IMR-90 (cell line): ENCODE measurements around the gene KLHDC10. TPM values are rescaled to one million over a fixed set of nuclear protein-coding genes. Genes with fewer than 3 reads are reported as not detected.

Source experiments
- ATAC-seq: fragments of 200-7000 bp; cut with Tn5 transposase; 2 replicates; pipeline ENCODE4 v1.9.1; 2020; ENCODE audit warnings: low read depth, mild to moderate bottlenecking, moderate library complexity
- BruUV-seq: library from RNA; stranded (reverse); fragments of 400-500 nt; replicated peaks from 2 replicates; lab custom pipeline; 2021; lab: Mats Ljungman, UMichigan
- CTCF ChIA-PET: fragments of 300-600 bp; formaldehyde crosslinking; extraction: SDS; loops from one replicate; lab custom pipeline; 2021; ENCODE audit warnings: antibody characterized with exemption; lab: Yijun Ruan, JAX
- POLR2A ChIA-PET: fragments of 300-600 bp; sonication (Branson Sonifier 250); formaldehyde crosslinking; loops from one replicate; lab custom pipeline; 2022; ENCODE audit warnings: antibody characterized with exemption; ENCODE audit not compliant: unreplicated experiment; lab: Charles Lee
- DNase-seq: peaks from one replicate; pipeline ENCODE4 v3.0.0; 2013
- H2AFZ ChIP-seq: replicated peaks from 2 replicates; pipeline ENCODE3; 2013; ENCODE audit warnings: low read length, mild to moderate bottlenecking; ENCODE audit not compliant: poor library complexity
- H2AK5ac ChIP-seq: 2 replicates; pipeline ENCODE4 v1.6.1; 2013; ENCODE audit warnings: low read depth, low read length, inconsistent platforms
- H2AK9ac ChIP-seq: replicated peaks from 2 replicates; pipeline ENCODE3; 2013; ENCODE audit warnings: mild to moderate bottlenecking, low read depth, low read length, moderate library complexity; ENCODE audit not compliant: poor library complexity
- H2BK120ac ChIP-seq: 2 replicates; pipeline ENCODE4 v1.6.1; 2013; ENCODE audit warnings: low read depth, low read length, inconsistent platforms
- H2BK15ac ChIP-seq: 3 replicates; pipeline ENCODE4 v1.6.1; 2013; ENCODE audit warnings: low read depth, low read length, inconsistent platforms
- H2BK20ac ChIP-seq: 2 replicates; pipeline ENCODE4 v1.6.1; 2013; ENCODE audit warnings: low read depth, mild to moderate bottlenecking, inconsistent platforms, low read length, moderate library complexity
- H2BK5ac ChIP-seq: 2 replicates; pipeline ENCODE4 v1.6.1; 2013; ENCODE audit warnings: mild to moderate bottlenecking, low read depth, low read length, inconsistent platforms; ENCODE audit not compliant: poor library complexity, severe bottlenecking
- H3K14ac ChIP-seq: replicated peaks from 2 replicates; pipeline ENCODE4 v1.6.1; 2013; ENCODE audit warnings: low read depth, low read length, inconsistent platforms
- H3K18ac ChIP-seq: 2 replicates; pipeline ENCODE4 v1.6.1; 2013; ENCODE audit warnings: low read depth, low read length, control low read depth
- H3K23ac ChIP-seq: 2 replicates; pipeline ENCODE4 v1.6.1; 2013; ENCODE audit warnings: low read depth, low read length, inconsistent platforms
- H3K27ac ChIP-seq: 2 replicates; pipeline ENCODE4 v1.5.1; 2013; ENCODE audit warnings: mild to moderate bottlenecking, control low read depth, low read length; ENCODE audit not compliant: insufficient read depth
- H3K27me3 ChIP-seq: 2 replicates; pipeline ENCODE4 v1.6.1; 2013; ENCODE audit warnings: low read length; ENCODE audit not compliant: control insufficient read depth, insufficient read depth
- H3K36me3 ChIP-seq: 2 replicates; pipeline ENCODE4 v1.6.1; 2013; ENCODE audit warnings: low read length, mixed read lengths; ENCODE audit not compliant: control insufficient read depth, insufficient read depth
- H3K4ac ChIP-seq: 2 replicates; pipeline ENCODE4 v1.6.1; 2013; ENCODE audit warnings: low read depth, low read length, inconsistent platforms
- H3K4me1 ChIP-seq: 2 replicates; pipeline ENCODE4 v1.6.1; 2013; ENCODE audit warnings: low read length, mixed read lengths; ENCODE audit not compliant: control insufficient read depth, insufficient read depth
- H3K4me2 ChIP-seq: 2 replicates; pipeline ENCODE4 v1.6.1; 2013; ENCODE audit warnings: low read depth, mild to moderate bottlenecking, control low read depth, low read length, moderate library complexity
- H3K4me3 ChIP-seq: 2 replicates; pipeline ENCODE4 v1.5.1; 2013; ENCODE audit warnings: low read depth, mild to moderate bottlenecking, control low read depth, low read length, moderate library complexity; ENCODE audit not compliant: insufficient read depth
- H3K56ac ChIP-seq: 2 replicates; pipeline ENCODE4 v1.6.1; 2013; ENCODE audit warnings: low read length, inconsistent platforms; ENCODE audit not compliant: insufficient read depth; ENCODE audit errors: extremely low read depth
- H3K79me1 ChIP-seq, 2 experiments: 2 replicates each; pipeline ENCODE4 v1.6.1; 2013; ENCODE audit warnings: low read length in 2 of 2, inconsistent platforms in 1 of 2, low read depth in 1 of 2
- H3K9ac ChIP-seq: 2 replicates; pipeline ENCODE4 v1.6.1; 2013; ENCODE audit warnings: low read depth, low read length, control low read depth
- H3K9me1 ChIP-seq: 2 replicates; pipeline ENCODE4 v1.6.1; 2013; ENCODE audit warnings: low read length, inconsistent platforms; ENCODE audit not compliant: insufficient read depth
- H3K9me3 ChIP-seq: 2 replicates; pipeline ENCODE4 v1.6.1; 2013; ENCODE audit warnings: low read length; ENCODE audit not compliant: control insufficient read depth, insufficient read depth
- H4K20me1 ChIP-seq: 2 replicates; pipeline ENCODE4 v1.6.1; 2013; ENCODE audit warnings: low read length, inconsistent platforms; ENCODE audit not compliant: insufficient read depth
- H4K5ac ChIP-seq: 2 replicates; pipeline ENCODE4 v1.6.1; 2013; ENCODE audit warnings: mild to moderate bottlenecking, low read depth, low read length, control low read depth
- H4K8ac ChIP-seq, 2 experiments: 2 replicates each; pipeline ENCODE4 v1.6.1; 2013; ENCODE audit warnings: low read depth in 2 of 2, low read length in 2 of 2, control low read depth in 1 of 2, inconsistent platforms in 1 of 2
- H4K91ac ChIP-seq: 2 replicates; pipeline ENCODE4 v1.6.1; 2013; ENCODE audit warnings: low read depth, low read length, inconsistent platforms; ENCODE audit not compliant: insufficient read depth
- BHLHE40 ChIP-seq: fragments of 150-350 bp; IDR thresholded peaks from 2 replicates; pipeline ENCODE4 v1.6.1; 2016; ENCODE audit warnings: mild to moderate bottlenecking, low read depth, low read length
- MXI1 ChIP-seq: IDR thresholded peaks from 2 replicates; pipeline ENCODE4 v1.6.1; 2012; ENCODE audit warnings: low read depth, mild to moderate bottlenecking, low read length, moderate library complexity, borderline replicate concordance
- RAD21 ChIP-seq: IDR thresholded peaks from 2 replicates; pipeline ENCODE4 v1.6.1; 2012; ENCODE audit warnings: low read length, improper control_type of control experiment
- RFX5 ChIP-seq: IDR thresholded peaks from 2 replicates; pipeline ENCODE4 v1.8.0; 2012; ENCODE audit warnings: low read depth, mild to moderate bottlenecking, low read length, moderate library complexity
- dilution Hi-C: fragments of 300-500 bp; cut with HindIII; formaldehyde crosslinking; loops from one replicate; pipeline ENCODE4 v1.14.3; 2018; ENCODE audit warnings: low sequenced_read_pairs; ENCODE audit not compliant: unreplicated experiment
- in situ Hi-C: fragments of 300-500 bp; cut with MboI; formaldehyde crosslinking; loops from 3 replicates; pipeline ENCODE4 v1.14.3; 2019; ENCODE audit warnings: low sequenced_read_pairs, inconsistent platforms, mixed read lengths
- intact Hi-C: fragments of 100-400 bp; cut with micrococcal nuclease; formaldehyde crosslinking; loops from 2 replicates; pipeline ENCODE4 v1.10.0; 2022
- polyA plus RNA-seq, 3 experiments: library from polyadenylated mRNA; depleted of rRNA; stranded (reverse); fragments of >200 nt; gene quantifications; 2 replicates each; pipeline ENCODE4 v1.2.3, GENCODE V29; 2012; ENCODE audit warnings: low replicate concordance in 1 of 3
- total RNA-seq: library from RNA; depleted of rRNA; stranded (reverse); fragments of >200 nt; gene quantifications from 2 replicates; pipeline ENCODE4 v1.2.3, GENCODE V29; 2012
- TF ChIP-seq, protein P1 (sequence below): conservative IDR thresholded peaks from 2 replicates; pipeline ENCODE4 v1.5.1; 2012; ENCODE audit warnings: mild to moderate bottlenecking, low read depth, low read length, improper control_type of control experiment

Gene KLHDC10
- total and polyA plus RNA-seq, 2 of the 4 experiments (the other 2 are of a cell fraction) = 12.4 to 27.1 TPM

DNA sequence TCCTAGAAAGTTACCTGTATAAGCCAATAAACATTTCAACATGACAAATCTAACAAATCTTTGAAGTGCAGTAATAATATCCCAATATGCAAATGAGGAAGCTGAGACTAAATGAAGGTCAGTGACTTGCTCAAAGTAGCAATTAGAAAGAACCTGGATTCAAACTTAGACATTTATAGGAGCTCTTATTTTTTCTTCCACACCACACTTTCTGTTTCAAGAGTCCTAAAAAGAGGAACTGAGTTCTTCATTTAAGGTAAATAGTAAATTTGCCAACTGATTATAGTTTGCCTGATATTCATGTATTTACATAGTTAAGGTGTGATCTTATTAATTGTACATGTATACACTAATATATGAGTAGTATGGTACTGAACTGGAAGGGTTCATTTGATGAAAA lies 44.0 kb downstream of the KLHDC10 start:
- no TSS peak for BruUV-seq

More for the DNA sequence above, 44.0 kb downstream of the KLHDC10 start:
- Histone ChIP-seq H3K9ac (no peak overlapping the region), H3K4me3 (no peak overlapping the region), H2BK20ac (no peak overlapping the region), H3K36me3 (peaks cover 4% of the 10 kb centered on the region), H2BK15ac (no peak overlapping the region), H3K23ac (no peak overlapping the region), H2AK9ac (no peak overlapping the region), H3K27ac (no peak overlapping the region), H3K4me1 (no peaks in the 10 kb centered on the region), H3K4me2 (no peak overlapping the region), H4K5ac (no peak overlapping the region), H3K9me3 (peaks cover 2% of the 10 kb centered on the region; the same call in 1 of the 2 replicates), H3K4ac (no peak overlapping the region), H3K56ac (no peak overlapping the region), H3K18ac (no peak overlapping the region), H3K9me1 (no peaks in the 10 kb centered on the region), H3K27me3 (no peaks in the 10 kb centered on the region), H3K14ac (no peak overlapping the region), H2BK120ac (no peak overlapping the region), H4K8ac (no peak overlapping the region), H2AK5ac (no peak overlapping the region), H3K79me1 (peaks cover 5 to 7% of the 10 kb centered on the region in 2 experiments; a peak in 3 of 4 replicates), H4K91ac (no peak overlapping the region), H4K20me1 (no peaks in the 10 kb centered on the region), H2BK5ac (no peak overlapping the region), H2AFZ (no peak overlapping the region)
- no peak for DNase-seq
- dilution Hi-C loops = no loop called here
- intact Hi-C loops = loop anchor here (5.0 kb wide), 1 partner anchor 37 kb away; no protein-coding TSS in a partner anchor
- TF ChIP-seq RFX5 (no peak), BHLHE40 (no peak), RAD21 (no peak), MXI1 (no peak)
- TF ChIP-seq, protein P1, sequence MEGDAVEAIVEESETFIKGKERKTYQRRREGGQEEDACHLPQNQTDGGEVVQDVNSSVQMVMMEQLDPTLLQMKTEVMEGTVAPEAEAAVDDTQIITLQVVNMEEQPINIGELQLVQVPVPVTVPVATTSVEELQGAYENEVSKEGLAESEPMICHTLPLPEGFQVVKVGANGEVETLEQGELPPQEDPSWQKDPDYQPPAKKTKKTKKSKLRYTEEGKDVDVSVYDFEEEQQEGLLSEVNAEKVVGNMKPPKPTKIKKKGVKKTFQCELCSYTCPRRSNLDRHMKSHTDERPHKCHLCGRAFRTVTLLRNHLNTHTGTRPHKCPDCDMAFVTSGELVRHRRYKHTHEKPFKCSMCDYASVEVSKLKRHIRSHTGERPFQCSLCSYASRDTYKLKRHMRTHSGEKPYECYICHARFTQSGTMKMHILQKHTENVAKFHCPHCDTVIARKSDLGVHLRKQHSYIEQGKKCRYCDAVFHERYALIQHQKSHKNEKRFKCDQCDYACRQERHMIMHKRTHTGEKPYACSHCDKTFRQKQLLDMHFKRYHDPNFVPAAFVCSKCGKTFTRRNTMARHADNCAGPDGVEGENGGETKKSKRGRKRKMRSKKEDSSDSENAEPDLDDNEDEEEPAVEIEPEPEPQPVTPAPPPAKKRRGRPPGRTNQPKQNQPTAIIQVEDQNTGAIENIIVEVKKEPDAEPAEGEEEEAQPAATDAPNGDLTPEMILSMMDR = no peak
- CTCF ChIA-PET = interaction anchor here (0.6 kb wide), 1 partner anchor 49 kb away, joined by 3 read pairs; no protein-coding TSS in a partner anchor
- ATAC-seq = no peak
- in situ Hi-C loops = no loop called here
- POLR2A ChIA-PET = interaction anchor here (0.9 kb wide), 1 partner anchor 15 kb away, joined by 3 read pairs; no protein-coding TSS in a partner anchor
